Kidney (tissue), 14 donors: ENCODE data around the gene ITM2C. TPM values are rescaled to one million over a fixed set of nuclear protein-coding genes. Genes with fewer than 3 reads are reported as not detected.
A peak's percentile ranks its signal among the peaks of the same experiment; 100 is the strongest.

Source experiments
- DNase-seq, 5 donors: peaks; one replicate each; pipeline ENCODE4 v3.0.0-alpha.2; 2013 to 2020
- FAIRE-seq: peaks from 2 replicates; lab custom pipeline; 2012; peaks lifted over from hg19 to GRCh38; lab: Jason Lieb, UNC
- H3K27ac ChIP-seq, 2 donors: one replicate each; pipeline ENCODE4 v1.7.0; 2013; ENCODE audit warnings: low read depth in 2 of 2, low read length in 2 of 2, inconsistent platforms in 1 of 2
- H3K27me3 ChIP-seq: one replicate; pipeline ENCODE4 v1.7.1; 2013; ENCODE audit warnings: low read length, inconsistent platforms; ENCODE audit not compliant: control insufficient read depth, insufficient read depth
- H3K36me3 ChIP-seq, 3 donors: one replicate each; pipeline versions ENCODE4 v1.7.0 to v1.7.1; 2013; ENCODE audit warnings: low read length in 3 of 3, control low read depth in 1 of 3, inconsistent platforms in 1 of 3; ENCODE audit not compliant: insufficient read depth in 3 of 3, control insufficient read depth in 2 of 3
- H3K4me1 ChIP-seq, 3 donors: one replicate each; pipeline versions ENCODE4 v1.7.0 to v1.7.1; 2013; ENCODE audit warnings: low read length in 3 of 3, inconsistent platforms in 1 of 3, low read depth in 1 of 3; ENCODE audit not compliant: control insufficient read depth in 2 of 3, insufficient read depth in 2 of 3
- H3K4me3 ChIP-seq, 3 donors: one replicate each; pipeline versions ENCODE4 v1.7.0 to v1.8.1; 2013; ENCODE audit warnings: low read length in 3 of 3, control low read depth in 1 of 3, inconsistent platforms in 1 of 3
- H3K9ac ChIP-seq, 3 donors: one replicate each; pipeline versions ENCODE4 v1.7.0 to v1.7.1; 2013; ENCODE audit warnings: low read length in 3 of 3, control low read depth in 1 of 3, inconsistent platforms in 1 of 3
- H3K9me3 ChIP-seq, 3 donors: one replicate each; pipeline versions ENCODE4 v1.7.0 to v1.7.1; 2013; ENCODE audit warnings: low read length in 3 of 3, control low read depth in 1 of 3, inconsistent platforms in 1 of 3; ENCODE audit not compliant: control insufficient read depth in 2 of 3, insufficient read depth in 1 of 3
- intact Hi-C: fragments of 100-400 bp; cut with DNase I; formaldehyde crosslinking; loops from one replicate; pipeline ENCODE4 v1.11.1; 2022
- polyA plus RNA-seq: library from polyadenylated mRNA; stranded (reverse); fragments of 350-450 nt; fragmentation: Illumina TruSeq; extraction: RNeasy Lipid Tissue Mini Kit (QIAGEN cat#74804); gene quantifications from one replicate; pipeline ENCODE4 v1.2.3, GENCODE V29; 2014; ENCODE audit warnings: low read depth, low replicate concordance; ENCODE audit not compliant: insufficient read depth
- total RNA-seq: library from RNA; stranded (reverse); fragmentation: NEBNext Ultra II Directional; extraction: Animal tissue kit (Norgen Biotek cat#: 25700); gene quantifications from one replicate; pipeline ENCODE4 v1.2.1, GENCODE V29; 2021
- TF ChIP-seq, protein P1 (sequence below): IDR thresholded peaks from 3 replicates; pipeline ENCODE4 v1.5.1; 2012; ENCODE audit warnings: mild to moderate bottlenecking, moderate library complexity, borderline replicate concordance; ENCODE audit not compliant: insufficient read depth; ENCODE audit errors: extremely low read depth
- donor health status: control.
- donor health status: control.
- donor health status: control.
- donor health status: control.
- donor health status: control.
- donor health status: DM: yes; HTN: yes; CAD: no.
- donor health status: Normal renal cell carcinoma (clear cell type).

ITM2C gene
- total and polyA plus RNA-seq, 2 donors from 2014 or later = 308 to 1,131 TPM

DNA sequence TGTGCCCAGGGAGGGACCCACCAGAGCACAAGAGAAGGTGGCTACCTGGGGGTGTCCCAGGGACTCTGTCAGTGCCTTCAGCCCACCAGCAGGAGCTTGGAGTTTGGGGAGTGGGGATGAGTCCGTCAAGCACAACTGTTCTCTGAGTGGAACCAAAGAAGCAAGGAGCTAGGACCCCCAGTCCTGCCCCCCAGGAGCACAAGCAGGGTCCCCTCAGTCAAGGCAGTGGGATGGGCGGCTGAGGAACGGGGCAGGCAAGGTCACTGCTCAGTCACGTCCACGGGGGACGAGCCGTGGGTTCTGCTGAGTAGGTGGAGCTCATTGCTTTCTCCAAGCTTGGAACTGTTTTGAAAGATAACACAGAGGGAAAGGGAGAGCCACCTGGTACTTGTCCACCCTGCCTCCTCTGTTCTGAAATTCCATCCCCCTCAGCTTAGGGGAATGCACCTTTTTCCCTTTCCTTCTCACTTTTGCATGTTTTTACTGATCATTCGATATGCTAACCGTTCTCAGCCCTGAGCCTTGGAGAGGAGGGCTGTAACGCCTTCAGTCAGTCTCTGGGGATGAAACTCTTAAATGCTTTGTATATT lies 14.0 kb downstream of the ITM2C start:
- FAIRE-seq (no peak), DNase-seq (peak; percentile 57 to 74 (median 64))
- no peaks in the 10 kb centered on the region for H3K9me3 ChIP-seq
- no peak overlapping the region for H3K9ac ChIP-seq
- intact Hi-C loops = no loop called here
- H3K36me3 ChIP-seq = peaks cover 0 to 10% (median 9%) of the 10 kb centered on the region in 3 donors
- H3K4me3 ChIP-seq = no peak overlapping the region
- no peak overlapping the region for H3K27ac ChIP-seq
- no peaks in the 10 kb centered on the region for H3K27me3 ChIP-seq
- TF ChIP-seq, protein P1, sequence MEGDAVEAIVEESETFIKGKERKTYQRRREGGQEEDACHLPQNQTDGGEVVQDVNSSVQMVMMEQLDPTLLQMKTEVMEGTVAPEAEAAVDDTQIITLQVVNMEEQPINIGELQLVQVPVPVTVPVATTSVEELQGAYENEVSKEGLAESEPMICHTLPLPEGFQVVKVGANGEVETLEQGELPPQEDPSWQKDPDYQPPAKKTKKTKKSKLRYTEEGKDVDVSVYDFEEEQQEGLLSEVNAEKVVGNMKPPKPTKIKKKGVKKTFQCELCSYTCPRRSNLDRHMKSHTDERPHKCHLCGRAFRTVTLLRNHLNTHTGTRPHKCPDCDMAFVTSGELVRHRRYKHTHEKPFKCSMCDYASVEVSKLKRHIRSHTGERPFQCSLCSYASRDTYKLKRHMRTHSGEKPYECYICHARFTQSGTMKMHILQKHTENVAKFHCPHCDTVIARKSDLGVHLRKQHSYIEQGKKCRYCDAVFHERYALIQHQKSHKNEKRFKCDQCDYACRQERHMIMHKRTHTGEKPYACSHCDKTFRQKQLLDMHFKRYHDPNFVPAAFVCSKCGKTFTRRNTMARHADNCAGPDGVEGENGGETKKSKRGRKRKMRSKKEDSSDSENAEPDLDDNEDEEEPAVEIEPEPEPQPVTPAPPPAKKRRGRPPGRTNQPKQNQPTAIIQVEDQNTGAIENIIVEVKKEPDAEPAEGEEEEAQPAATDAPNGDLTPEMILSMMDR = no peak
- H3K4me1 ChIP-seq = peaks cover 0 to 10% (median 0%) of the 10 kb centered on the region in 3 donors

DNA sequence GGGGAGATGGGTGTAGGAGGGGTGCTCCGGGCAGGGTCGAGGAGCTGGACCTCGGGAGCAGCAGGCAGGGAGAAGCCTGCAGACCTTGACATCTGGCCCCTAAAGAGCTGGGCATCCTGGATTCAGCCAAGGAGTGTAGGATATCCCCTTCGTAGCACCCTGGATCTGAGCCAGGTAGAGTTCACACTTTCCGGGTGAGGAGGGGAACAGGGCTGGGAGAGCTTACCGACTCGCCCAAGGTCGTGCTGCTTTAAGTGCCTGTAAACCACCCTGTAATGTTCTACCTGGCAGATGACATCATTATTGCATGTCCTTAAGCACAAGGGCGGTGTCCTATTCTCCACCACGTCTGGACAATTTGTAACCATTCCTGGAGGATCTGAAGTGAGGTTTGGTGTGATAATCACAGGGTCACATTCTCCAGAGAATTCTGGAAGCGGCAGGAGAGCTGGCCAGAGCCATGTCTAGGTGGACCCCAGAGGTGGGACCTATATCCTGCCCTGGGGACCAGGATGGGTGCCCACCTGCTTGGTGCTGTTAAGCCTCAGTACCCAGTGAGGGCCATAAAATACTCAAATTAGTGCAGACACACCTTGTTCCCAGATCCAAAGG lies 14.6 kb downstream of the ITM2C start:
- no peaks in the 10 kb centered on the region for H3K9me3 ChIP-seq
- FAIRE-seq (no peak), DNase-seq (peak; percentile 30 to 84 (median 60))
- no peak overlapping the region for H3K9ac ChIP-seq
- TF ChIP-seq, protein P1 = no peak
- intact Hi-C loops = no loop called here
- peaks cover 0 to 7% (median 0%) of the 10 kb centered on the region in 3 donors for H3K4me1 ChIP-seq
- H3K27me3 ChIP-seq = no peaks in the 10 kb centered on the region
- no peak overlapping the region for H3K4me3 ChIP-seq
- peaks cover 0 to 10% (median 9%) of the 10 kb centered on the region in 3 donors for H3K36me3 ChIP-seq
- no peak overlapping the region for H3K27ac ChIP-seq

- TF ChIP-seq, protein P1 = no peak
- Histone ChIP-seq H3K9ac (no peak overlapping the region), H3K36me3 (peaks cover 0 to 10% (median 9%) of the 10 kb centered on the region in 3 donors), H3K27me3 (no peaks in the 10 kb centered on the region), H3K27ac (no peak overlapping the region), H3K4me1 (peaks cover 0 to 7% (median 0%) of the 10 kb centered on the region in 3 donors), H3K4me3 (no peak overlapping the region), H3K9me3 (no peaks in the 10 kb centered on the region)
- FAIRE-seq = no peak
- DNase-seq = peak in 2 of 5 donors; percentile 6
- intact Hi-C loops = no loop called here
These were observed 15.1 kb downstream of the ITM2C start for GRCh38 chr2:230879891-230880290.
